Activated CD8-positive, alpha-beta memory T cell treated with anti-CD3 and anti-CD28 coated beads, Interleukin-2, amount 50 U/mL, for 4 hours (primary cell): ENCODE results near the gene MEP1B.
"Not testable (repeated sequence)": the region's sequence is repeated elsewhere in the genome, so short reads cannot be mapped to it uniquely, and the experiment has no call there.

Experiments used
- DNase-seq: peaks from one replicate; pipeline ENCODE4 v3.0.0-alpha.2; 2020

MEP1B gene

DNA sequence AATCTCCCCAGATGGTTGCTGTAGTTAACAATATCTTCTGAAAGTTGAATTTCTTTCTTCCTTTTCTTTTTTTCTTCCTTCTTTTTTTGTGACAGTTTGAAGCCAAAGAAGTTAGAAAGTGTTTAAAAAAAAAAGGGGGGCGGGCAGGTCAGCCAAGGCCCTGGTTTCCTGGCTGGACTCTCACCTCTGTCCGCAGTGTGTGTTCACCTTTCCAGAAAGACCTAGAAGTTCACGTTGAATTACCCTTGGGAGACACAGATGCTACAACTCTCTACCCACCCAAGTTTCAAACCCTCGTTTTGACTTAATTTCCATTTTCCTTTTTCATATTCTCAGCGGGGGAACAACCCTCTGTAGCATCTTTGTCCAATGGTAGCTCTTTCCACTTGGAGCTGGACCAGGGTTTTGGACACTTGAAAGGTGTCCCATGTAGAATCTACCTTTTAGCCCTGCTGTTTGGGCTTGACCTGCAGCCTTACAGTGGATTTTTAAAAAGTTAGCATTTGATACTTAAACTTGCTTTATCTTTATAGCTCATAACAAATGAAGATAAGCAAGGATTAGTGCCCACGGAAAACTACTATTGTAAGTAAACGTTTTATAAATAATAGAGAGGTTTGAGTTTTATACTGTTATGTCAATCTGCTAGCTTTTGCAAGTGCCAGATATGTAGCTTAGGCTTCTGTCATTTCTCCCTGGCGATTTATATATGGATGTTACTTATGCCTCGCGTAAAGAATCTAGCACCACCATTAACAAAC, 20.0 kb downstream of the MEP1B start:
- DNase-seq = no peak

DNA sequence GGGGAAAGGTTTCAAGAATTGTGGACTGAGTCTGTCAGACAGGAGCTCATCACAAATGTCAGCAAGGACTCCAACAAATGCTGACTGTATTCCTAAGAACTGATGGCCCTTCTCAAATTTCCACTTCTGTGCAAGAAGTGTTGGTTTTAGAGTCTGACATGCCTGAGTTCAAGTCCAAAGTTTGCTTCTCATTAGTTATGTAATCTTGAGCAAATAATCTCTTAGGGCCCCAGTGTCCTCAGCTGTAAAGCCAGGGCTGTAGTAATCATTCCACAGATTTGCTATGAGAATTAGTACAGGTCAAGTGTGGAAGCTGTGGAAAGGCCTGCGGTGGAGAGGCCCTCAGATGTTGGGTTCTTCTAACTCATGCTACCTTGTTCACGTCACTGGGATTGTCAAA, 23.9 kb downstream of the MEP1B start:
- DNase-seq = no peak

DNA sequence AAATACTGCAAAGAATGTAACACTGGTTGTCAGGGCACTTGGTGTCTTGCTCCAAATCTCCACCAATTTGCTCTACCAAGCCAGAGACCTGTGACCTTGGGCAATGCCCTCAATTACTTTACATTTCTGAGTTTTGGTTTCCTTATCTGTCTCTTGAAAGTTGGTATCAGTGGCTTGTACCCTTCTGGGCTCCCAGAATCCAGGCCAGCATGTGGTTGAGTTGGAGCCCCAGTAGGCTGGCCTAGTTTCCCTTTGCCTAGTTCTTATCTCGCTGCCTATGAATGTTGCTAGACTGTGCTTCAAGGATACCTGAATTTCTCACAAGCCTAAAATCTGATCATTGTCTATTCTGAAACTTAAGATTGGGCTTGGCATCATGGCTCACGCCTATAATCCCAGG, 26.6 kb downstream of the MEP1B start:
- no peak for DNase-seq

DNA sequence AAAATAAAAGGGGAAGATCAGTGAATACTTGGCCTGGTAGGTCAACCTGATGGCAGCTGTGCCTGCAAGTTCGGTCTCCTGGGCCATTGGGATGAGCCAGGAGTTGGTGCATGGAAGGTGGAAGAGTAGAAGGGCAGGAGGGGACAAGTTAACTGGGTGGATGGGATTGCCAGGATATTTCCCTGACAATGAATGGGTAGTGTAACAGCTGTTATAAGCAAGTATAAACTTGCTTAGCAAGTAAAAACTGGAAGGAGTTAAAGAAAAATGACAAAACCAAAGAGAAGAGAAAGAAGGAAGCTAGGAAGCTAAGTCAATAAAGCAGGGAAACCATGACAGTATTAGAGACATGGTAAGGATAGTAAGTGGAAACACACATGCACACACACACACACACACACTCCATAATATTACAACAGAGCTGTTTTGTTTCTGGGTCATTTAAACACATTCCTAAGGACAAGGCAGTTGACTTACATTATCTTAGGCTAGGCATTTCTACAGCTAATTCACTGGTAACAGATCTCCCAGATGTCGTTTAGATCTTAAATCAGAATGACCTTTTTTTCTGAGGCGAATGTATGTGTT, 29.7 kb downstream of the MEP1B start:
- DNase-seq = no peak

DNA sequence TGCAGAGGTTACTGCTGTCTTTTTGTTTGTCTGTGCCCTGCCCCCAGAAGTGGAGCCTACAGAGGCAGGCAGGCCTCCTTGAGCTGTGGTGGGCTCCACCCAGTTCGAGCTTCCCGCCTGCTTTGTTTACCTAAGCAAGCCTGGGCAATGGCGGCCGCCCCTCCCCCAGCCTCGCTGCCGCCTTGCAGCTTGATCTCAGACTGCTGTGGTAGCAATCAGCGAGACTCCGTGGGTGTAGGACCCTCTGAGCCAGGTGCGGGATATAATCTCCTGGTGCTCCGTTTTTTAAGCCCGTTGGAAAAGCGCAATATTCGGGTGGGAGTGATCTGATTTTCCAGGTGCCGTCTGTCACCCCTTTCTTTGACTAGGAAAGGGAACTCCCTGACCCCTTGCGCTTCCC, 43.5 kb downstream of the MEP1B start:
- DNase-seq = not testable (repeated sequence)

DNA sequence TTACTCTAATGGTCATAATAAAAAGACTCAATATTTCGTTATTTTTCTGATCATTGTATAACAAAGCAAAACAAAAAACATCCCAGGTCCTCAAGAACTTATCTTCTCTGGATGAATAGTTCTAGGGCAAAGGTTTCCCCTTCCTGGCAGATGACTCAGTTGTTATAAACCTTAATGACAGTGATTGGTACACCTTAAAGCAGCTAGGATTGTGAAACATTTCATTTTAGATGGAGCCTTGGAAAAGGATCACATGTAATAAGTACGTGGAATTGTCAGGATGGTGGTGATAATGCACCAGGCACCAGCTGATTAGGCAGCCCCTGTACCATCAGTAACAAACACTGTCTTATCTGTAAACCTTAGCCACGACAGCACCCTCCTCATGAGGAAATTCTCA, 47.2 kb downstream of the MEP1B start:
- DNase-seq = no peak

DNA sequence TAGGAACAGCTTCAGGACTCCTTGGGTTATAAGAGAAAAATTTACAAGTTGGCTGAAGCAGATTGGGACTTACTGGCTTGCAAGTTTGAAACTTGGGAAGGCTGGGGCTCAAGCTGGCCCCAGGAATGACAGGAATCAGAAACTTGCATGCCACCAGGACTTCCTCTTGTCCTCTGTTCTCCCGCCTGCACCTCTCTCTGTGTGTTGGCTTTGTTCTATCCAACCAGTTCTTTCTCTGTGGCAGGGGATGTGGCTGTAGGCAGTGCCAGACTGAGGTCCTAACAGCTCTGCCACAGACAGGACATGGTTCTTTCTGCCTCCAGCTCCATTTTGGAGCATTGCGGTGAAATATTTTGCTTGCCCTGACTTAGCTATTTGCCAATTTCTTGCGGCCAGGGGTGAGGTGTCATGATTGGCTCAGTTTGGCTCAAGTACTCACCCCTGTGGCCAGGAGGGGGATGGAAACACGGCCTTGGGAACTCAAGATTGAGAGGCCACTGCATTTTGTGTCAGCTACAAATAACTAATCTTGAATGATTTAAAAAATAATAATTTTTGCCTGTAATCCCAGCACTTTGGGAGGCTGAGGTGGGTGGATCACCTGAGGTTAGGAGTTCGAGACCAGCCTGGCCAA, 48.9 kb downstream of the MEP1B start:
- no peak for DNase-seq

DNA sequence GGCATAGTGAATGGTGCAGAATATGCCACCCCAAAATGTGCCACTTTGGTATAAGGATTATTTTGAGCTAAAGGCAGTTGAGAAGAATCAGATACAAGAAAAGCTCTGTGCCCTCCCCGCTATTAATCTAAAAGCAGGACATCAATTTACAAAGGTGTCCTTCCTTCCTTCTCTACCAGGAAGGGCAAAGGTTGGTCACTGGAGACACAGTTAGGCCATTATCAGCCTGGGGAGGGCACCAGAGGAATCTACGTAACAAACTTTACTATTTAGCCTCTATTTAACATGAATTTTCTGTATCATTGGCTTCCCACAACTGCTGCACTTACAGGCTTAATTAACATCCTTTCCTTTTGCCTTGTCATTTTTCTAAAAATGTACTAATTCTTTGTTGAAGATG, 52.6 kb downstream of the MEP1B start:
- DNase-seq = no peak

DNA sequence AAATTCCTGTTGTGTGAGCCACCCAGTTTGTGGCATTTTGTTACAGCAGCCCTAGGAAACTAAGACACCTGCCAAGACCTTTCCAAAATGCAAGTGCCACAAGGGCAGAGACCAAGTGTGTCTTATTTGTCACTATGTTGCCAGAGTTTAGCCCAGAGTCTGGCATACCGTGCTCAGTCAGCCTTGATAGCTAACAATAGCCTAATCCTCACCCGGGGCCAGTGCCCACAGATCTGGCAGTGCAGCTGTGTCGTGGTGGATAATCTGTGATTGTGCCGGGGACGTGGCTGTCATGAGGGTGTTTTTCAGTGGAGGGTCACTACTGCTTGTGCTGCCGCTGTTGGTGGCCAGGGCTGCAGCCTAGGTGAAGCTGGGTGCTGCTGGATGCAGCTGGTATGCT, 53.5 kb downstream of the MEP1B start:
- no peak for DNase-seq

DNA sequence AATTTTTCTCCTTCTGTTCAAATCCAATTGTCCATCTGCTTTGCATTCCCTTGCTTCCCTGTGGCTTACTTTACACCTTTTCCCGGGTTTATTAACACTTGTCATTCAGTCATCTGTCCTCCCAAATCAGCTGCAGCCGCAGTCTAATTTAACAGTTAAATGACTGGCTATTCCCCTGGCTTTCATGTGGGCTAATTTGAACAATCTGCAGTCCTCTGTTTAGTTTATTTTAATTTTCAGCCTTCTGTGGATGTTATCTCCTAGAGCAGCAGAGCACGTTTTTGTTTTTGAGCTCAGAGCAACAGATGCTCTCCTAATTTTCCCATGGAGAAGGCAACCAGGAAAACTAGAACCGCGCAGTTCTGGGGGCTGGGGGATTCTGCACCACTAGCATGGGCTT, 55.0 kb downstream of the MEP1B start:
- no peak for DNase-seq

DNA sequence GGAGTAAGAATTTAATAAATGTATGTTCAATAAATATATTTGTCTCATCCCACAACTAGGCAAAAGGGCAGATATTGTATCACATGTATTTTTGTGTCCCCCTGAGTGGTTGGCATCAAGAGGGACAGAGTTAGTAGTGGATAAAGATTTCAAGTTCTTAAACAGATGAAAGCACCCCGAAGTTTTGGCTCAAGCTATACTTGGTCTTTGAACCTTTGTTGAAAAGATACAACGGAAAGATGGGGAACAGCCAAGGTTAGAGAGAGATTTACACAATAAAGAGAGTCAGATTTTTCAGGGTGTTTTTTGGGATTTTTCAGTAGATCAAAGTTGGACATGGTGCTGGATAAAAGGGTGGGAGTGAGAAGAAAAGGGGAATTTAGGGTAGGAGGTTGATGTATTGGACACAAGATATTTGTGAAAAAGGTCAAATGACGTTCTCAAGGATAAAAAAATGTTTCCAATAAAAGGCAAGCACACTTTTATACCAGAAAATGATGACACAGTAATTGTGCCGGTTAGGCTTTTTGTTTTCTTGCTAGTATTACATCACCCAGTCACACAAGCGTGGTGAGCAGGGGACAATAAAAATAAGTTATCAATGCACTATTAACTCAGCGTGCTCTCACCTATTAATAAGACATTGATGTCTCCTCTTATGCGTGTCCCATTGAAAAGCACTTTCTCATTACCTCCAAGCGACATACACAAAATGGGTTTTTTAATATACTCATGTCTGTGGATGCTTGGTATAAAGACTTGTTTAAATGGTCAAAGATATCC, 59.5 kb downstream of the MEP1B start:
- no peak for DNase-seq

DNA sequence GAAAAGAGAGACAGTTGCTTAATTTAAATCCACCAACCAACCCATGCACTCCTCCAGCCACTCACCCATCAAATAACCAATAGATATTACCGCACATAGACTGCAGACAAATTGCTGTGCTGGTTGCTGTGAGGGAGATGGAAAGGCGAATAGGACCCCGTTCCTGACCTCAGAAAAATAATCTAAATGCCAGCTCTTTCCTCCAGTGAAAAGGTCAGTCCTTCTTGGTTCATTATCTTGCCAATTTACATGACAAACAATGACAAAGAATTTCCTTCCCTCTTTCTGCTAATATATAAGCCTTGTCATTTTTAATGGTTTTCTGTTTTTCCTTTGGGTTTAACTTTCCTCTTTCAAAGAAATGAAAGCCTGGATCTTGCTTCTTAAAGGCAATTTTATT, 61.6 kb downstream of the MEP1B start:
- no peak for DNase-seq

DNA sequence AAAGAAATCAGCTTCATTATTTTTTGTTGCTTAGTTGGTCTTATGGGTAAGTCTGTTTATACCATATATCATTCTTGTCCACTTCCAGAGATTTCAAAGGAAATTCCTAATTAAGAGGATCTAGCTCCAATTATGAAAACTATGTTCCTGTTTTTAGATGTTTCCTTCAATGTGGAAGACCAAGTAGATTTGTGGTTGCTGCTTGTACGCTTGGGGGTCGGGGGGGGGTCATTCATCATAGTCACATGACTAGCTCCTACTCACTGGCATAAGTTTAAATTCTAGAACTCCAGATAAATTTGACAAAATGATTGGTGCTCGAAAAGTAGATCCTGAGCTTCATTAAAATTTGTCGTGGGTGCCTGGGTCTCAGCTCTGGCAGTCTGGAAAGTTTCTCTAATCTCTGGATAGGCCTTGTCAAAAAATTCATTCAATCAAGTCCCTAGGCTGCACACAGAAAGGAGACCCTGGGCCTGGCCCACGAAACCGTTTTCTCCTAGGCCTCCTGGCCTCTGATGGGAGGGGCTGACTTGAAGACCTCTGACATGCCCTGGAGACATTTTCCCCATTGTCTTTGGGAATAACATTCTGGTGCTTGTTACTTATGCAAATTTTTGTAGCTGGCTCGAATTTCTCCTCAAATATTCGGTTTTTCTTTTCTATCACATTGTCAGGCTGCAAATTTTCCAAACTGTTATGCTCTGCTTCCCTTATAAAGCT, 62.5 kb downstream of the MEP1B start:
- no peak for DNase-seq

DNA sequence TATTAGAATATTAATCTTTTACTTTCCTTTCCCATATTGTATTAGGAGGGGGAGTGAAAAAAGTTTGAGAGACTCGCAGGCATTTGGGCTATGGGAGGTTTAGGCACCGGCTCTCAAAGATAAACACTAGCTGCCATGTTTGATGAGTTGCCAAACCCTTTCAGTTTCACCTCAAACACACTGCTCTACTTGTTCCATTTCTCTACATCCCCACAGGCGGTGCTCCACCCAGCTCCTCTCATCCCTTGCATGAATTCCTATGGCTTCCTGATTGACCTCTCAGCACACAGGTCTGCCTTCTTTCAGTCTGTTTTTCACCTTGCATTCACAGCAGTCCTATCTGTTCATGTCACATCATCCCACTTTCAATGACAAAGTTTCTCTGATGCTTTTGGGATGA, 65.7 kb downstream of the MEP1B start:
- no peak for DNase-seq

DNA sequence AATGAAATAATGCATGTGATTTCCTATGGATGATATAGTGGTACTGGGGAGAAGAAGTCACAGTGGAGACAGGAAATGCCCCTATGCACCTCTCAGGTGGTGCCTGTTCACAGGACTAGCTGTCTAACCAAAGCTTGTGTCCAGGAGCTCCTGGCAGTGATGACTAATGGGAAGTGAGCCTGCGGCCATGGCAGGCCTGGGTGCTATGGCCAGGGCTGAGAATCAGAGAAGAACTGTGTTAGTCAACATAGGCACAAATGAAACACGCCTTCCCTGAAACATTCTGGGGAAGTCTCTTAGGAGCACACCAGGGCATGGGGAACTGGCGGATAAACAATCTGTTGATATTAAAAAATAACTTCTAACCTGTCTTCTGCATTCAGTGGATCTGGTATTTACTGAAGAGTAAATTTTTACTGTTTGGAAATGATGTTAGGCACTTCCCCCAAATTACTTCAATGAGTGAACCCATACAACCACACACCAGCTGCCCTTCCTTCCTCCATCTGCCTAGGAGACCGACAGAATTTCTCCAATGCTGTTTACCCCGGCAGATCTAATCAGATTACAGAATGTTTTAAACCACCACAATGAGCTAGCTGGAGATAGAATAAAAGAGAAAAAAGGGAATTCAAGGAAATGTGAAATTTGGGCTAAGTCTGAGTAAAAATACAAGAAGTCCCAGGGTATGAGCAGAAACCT, 67.4 kb downstream of the MEP1B start:
- DNase-seq = no peak

DNA sequence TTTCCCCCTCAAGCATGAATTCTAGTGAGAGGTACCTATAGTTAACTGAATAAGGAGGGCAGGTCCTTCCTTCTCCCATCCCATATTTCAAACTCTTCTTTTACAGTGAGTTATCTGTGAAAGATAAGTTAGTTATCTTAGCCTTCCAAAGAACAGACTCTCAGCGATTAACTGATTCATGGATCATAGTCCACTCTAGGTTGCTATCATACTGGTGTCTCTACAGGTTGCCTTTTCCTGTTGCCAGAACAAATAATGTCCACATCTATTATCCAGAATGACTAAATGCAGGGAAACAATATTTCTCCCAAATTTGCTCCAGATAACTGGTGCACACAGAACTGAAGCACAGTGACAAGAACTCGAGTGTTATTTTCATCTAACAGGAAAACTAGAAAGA, 68.3 kb downstream of the MEP1B start:
- DNase-seq = no peak

DNA sequence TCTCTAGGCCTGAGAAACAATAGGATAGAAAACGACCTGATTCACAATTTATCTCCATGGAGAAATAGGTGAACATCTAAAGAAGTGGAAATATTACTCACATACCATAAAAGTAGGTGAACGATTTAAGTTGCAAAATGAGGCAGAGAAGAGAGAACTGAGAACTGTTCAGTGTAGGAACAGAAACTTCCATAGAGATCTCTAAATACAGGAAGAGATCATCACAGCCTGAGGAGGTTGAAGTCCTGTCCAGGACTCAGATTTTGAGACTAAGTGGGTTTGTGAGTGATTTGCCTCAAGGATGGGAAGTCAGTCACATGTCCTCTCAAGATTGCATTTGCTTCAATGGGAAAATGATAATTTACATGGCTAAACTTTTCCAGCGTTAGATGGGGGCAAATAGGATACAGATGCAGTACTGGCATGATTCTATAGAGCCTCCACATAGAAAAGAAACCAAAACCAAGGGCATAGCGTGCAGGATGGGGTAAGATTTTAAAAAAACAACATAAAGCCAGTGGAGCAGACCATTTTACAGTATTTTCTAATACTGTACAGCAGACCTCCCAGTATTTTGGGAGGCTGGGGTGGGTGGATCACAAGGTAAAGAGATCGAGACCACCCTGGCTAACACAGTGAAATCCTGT, 68.8 kb downstream of the MEP1B start:
- DNase-seq = no peak

DNA sequence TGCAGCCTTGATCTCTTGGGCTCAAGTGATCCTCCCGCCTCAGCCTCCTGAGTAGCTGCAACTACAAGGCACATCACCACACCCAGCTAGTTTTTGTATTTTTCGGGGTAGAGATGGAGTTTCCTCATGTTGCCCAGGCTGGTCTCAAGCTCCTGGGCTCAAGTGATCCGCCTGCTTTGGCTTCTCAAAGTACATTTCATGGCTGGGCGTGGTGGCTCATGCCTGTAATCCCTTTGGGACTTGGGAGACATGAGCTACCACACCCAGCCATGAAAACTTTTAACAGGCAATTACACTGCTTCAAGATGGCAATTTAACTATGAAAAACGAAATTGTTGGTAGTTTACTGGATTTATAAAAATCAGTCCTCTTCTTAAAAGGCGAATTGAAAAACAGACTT, 69.7 kb downstream of the MEP1B start:
- DNase-seq = no peak

DNA sequence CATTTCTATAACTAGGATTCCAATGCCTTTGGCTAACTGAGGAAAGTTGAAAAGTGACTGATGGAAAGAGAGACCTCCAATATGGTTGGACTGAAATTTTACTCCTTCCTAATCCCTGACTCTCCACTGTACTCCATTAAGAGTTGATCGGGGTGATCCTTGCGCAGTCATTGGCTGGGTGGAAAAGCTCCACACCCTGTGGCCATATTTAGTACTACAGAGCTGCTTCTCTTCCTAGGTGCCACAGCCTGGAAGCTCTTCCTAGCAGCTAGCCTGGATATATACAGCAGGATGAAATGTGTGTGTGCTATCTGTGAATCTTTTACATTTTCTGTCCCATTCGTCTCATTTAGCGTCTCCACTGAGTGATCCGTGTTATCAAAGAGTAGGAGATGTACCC, 71.2 kb downstream of the MEP1B start:
- no peak for DNase-seq

DNA sequence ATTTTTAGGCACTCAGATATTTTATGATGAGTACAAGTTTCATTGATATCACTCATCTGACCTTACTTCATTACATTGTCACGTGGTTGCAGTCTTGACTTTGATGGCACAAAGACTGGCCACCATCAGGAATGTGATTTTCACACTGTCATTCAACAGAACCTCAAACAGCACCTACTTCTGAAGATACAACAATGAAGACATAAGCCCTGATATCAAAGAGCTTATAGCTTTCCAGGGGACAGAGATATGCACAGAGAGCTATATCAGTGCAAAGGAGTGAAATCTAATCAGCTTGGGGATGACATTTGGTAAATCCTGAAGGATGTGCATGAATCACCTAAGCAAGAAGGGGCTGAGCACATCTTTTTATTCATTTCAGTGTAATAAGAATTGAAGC, 72.3 kb downstream of the MEP1B start:
- no peak for DNase-seq

DNA sequence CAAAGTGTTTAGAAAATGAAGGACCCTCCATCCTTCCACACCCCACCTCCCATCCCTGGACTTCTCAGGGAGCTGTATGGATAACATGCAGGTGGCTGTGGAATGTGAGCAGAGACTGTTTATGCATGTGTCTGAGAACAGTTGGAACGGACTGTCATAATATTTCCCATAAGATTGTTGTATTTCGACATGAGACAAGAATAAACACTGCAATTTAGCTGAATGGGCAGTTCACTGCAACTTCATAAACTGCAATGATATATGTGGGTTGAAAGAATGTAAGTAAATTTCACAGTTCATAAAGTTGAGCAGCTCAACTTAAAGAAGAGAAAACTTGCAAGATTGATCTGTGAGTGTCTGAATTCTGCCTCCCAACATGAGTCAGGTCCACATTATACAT, 74.6 kb downstream of the MEP1B start:
- no peak for DNase-seq

DNA sequence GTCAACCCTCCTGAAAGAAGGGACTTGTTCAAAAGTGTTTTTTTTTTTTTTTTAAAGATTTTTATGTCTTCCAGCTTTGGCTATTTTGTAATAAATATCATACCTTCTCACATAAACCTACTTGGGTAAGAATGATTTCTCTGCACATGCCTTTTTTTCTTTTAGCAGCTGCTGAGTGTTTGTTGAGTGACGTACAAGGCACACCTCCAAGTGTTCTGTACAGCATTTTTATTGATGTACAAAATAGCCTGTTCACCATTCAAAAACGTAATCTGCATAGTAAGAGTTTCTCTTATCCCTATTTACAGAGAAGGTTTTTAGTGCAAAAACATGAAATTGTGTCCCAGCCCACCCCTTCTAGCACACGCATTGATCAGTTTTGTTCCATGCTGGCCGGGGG, 77.6 kb downstream of the MEP1B start:
- no peak for DNase-seq
